Activated naive CD4-positive, alpha-beta T cell treated with anti-CD3 and anti-CD28 coated beads, Interleukin-2, amount 50 U/mL, for 24 hours (primary cell): ENCODE results near the gene TOPBP1.
A peak's percentile ranks its signal among the peaks of the same experiment; 100 is the strongest.

Source experiments
- H3K27ac Mint-ChIP-seq: one replicate; pipeline ENCODE4 v1.8.0; 2021; ENCODE audit warnings: mild to moderate bottlenecking, mixed read lengths
- H3K27me3 Mint-ChIP-seq: one replicate; pipeline ENCODE4 v1.8.0; 2021; ENCODE audit warnings: mixed read lengths
- H3K36me3 Mint-ChIP-seq: one replicate; pipeline ENCODE4 v1.8.0; 2021; ENCODE audit warnings: mixed read lengths
- H3K4me1 Mint-ChIP-seq: one replicate; pipeline ENCODE4 v1.8.0; 2021; ENCODE audit warnings: mixed read lengths
- H3K4me3 Mint-ChIP-seq: one replicate; pipeline ENCODE4 v1.8.0; 2021; ENCODE audit warnings: mild to moderate bottlenecking, mixed read lengths
- H3K9me3 Mint-ChIP-seq: one replicate; pipeline ENCODE4 v1.8.0; 2021; ENCODE audit warnings: mixed read lengths

TOPBP1 gene

DNA sequence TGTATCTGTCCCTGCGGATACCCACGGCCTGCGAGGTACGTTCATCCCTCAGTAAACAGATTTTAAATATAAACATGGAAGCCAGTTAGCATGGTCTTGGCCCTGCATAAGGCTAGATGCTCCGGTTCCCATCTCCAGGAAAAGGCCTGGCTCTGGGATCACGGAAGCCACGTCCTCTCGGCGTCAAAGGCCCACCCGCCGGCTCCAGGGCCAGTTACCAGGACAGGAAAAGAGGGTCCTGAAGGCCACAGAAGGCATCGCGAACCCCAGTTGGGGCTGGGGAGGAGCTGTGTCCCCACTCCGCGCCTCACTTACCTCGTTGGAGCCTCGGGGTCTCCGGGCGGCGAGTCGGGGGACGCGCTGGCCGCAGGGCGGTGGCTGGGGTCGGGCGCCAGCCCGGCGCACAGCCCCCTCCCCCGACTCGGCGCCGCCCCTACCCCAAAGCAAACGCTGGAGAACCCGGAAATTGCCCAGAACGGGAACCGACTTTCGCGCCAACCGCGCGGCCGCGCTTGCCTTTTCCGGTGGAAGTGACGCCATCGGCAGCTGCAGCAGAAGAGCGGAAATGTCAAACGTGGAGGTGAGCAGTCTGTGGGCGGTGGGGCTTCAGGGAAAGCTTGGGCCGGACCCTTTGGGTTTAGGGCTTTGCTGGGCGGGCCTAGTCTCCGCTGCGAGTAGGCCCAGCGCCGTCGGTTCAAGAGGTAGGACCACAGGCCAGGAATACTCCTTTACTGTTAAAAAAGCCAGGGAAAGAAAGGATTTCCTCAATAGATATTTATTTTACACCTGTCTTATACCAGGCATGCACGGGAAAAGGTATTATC lies at the start of gene TOPBP1:
Gene TOPBP1 (minus strand): TSS at position 488 of the 824 bp plus-strand sequence. CDS start 814 bp downstream, outside the sequence.
- Mint-ChIP-seq H3K9me3 (no peaks in the 10 kb centered on the region), H3K36me3 (peaks cover 7% of the 10 kb centered on the region), H3K4me3 (peak within 1 kb of the TSS; percentile 99), H3K27me3 (no peaks in the 10 kb centered on the region), H3K4me1 (peaks cover 47% of the 10 kb centered on the region), H3K27ac (peak within 1 kb of the TSS; percentile 98)

DNA sequence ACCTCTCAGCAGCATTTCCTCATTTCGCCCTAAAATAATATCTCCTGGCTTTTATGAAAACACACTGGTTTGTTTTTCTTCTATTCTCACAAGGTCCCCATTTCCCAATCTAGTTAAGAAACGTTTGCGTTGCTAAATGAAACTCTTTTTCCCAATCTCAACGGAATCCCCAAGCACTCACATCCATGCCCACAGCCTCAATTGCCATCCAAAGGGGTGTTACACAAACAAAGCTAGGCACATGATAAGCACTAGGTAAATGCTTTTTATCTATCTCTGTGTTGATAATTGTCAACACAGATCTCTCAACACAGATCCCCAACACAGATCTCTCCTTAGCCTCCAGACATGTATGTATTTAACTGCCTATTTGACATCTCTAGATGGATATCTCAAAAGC lies 49.3 kb upstream of the TOPBP1 start:
- Mint-ChIP-seq H3K36me3 (no peaks in the 10 kb centered on the region), H3K9me3 (no peaks in the 10 kb centered on the region), H3K27me3 (peaks cover 7% of the 10 kb centered on the region), H3K4me3 (no peak overlapping the region), H3K4me1 (no peaks in the 10 kb centered on the region), H3K27ac (no peak overlapping the region)

DNA sequence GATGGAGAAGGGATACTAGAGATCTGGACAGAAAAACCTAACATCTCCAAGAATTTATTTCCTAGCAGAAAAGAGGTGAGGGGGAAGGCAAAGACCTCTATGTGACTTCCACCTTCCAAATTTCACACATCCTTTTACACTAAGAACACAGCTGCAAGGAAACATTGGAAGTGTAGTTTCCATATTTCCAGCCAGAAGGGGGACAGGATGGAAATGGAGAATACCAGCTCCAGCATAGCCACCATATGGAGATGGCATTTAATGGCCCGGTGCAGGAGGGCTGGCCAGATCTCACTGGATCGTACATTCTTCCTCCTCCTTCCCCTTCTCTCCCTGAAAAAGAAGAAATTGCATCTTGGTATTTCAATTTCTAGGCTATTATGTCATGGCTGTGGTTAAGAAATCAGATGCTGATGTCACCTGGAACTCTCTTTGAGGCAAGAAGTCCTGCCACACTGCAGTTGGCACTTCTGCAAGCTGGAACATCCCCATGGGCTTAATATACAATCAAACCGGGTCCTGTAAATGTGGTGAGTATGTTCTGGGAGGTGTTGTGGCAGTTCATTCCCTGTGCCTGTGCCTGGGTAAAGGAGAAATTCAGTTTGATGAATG lies 47.5 kb upstream of the TOPBP1 start:
- Mint-ChIP-seq H3K9me3 (no peaks in the 10 kb centered on the region), H3K36me3 (no peaks in the 10 kb centered on the region), H3K27me3 (peaks cover 7% of the 10 kb centered on the region)

DNA sequence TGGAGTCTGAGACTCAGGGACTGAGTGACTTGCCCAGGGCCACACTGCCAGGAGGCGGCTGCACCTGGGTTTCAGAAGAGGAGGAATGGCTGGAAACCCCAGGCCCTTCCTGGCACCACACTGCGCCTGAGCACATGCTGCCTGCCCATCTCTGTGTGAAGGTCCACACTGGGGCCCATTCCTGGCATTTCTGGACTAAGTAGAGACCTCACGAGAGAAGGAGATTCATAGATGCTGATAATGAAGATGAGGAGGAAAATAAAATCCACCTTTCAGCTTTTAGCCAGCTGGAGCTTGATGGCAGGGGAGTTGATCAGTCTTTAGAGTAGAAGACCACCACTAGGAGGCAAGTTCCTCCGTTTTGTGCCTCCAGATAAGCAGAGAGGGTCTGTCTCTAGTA lies 44.3 kb upstream of the TOPBP1 start:
- Mint-ChIP-seq H3K27me3 (peaks cover 7% of the 10 kb centered on the region), H3K4me1 (no peaks in the 10 kb centered on the region), H3K36me3 (no peaks in the 10 kb centered on the region), H3K27ac (no peak overlapping the region), H3K9me3 (no peaks in the 10 kb centered on the region), H3K4me3 (no peak overlapping the region)

More for the DNA sequence above, 47.5 kb upstream of the TOPBP1 start:
- H3K27ac Mint-ChIP-seq, result no peak overlapping the region
- no peak overlapping the region for H3K4me3 Mint-ChIP-seq
- no peaks in the 10 kb centered on the region for H3K4me1 Mint-ChIP-seq

DNA sequence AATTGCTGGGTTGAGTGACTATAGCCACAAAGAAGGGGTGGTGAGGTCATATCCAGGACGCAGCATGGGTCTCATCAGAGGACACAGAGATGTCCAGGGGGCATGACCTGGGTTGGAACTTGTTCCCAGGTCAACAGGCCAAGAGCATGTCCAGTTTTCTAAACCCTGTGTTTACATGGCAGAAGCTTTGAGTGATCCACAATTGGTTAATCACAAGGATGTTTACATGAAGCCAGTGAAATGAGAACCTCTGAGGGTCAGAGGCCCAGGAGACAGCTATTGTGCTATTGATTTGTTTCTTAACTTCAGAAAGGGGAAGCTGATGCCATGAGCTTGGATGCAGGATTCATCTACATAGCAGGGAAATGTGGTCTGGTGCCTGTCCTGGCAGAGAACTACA lies 42.2 kb upstream of the TOPBP1 start:
- Mint-ChIP-seq H3K27me3 (peaks cover 3% of the 10 kb centered on the region), H3K36me3 (no peaks in the 10 kb centered on the region), H3K27ac (no peak overlapping the region), H3K9me3 (no peaks in the 10 kb centered on the region), H3K4me3 (no peak overlapping the region), H3K4me1 (no peaks in the 10 kb centered on the region)

DNA sequence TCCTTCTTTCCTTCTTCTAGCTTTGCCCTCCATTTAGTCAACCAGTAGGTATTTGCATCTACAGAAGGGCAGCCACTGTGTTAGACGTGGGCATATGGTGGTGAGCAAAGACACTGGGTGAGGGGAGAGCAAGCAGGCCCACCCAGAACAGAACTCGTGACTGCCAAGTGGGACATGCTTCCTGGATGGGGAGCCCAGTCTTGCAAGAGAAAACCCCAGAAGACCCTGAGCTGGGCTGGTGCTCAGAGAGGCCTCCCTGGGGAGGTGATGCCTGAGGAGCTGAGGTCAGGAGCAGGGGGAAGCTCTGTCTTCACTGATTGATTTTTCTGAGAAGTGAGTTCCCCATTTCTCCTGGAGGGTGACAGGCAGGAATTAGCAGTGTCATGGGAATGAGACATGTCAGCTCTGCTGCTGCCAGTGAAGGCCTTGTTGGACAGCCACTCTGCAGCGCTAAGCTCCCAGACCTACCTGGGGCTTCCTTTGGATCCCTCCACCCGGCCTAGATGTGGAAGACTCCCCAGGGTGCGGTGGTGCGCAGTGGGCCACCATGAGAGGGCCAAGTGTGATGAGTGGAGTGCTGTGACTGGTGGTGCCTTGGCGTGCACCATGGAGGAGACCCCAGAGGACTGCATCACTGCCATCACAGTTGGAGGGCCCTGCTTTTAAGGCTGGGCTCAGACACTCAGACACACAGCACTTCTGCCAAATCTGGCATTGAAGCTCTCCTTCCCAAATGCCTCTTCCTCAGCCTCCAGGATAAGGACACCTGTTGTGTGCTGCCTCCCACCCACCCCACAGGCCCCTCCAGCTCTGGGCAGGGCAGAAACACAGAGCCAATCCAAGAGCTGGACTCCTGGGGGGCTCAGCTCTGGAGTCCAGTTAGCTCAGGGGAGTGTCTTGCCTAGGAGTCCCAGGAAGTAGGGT lies 40.0 kb upstream of the TOPBP1 start:
- Mint-ChIP-seq H3K4me3 (no peak overlapping the region), H3K36me3 (no peaks in the 10 kb centered on the region), H3K27me3 (peaks cover under 1% of the 10 kb centered on the region), H3K9me3 (no peaks in the 10 kb centered on the region), H3K4me1 (no peaks in the 10 kb centered on the region), H3K27ac (no peak overlapping the region)

DNA sequence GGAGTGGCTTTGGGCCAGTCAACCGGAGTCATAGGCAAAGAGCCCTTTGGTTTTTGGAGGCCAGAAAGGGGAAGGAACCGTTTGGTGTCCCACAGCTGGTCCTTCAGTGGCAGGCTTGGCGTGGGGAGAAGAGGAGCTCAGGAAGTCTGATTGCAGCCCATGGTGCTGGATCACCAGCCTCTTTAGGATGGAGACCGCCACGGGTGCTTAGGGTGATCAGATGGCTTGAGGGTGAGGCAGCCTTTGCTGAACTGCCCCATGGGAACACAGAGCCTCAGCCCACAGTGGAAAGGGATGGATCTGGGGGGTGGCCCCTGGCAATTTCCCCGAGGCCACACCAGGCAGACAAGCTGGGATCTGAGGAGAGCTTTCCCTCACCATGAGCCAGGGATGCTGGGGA lies 38.6 kb upstream of the TOPBP1 start:
- no peak overlapping the region for H3K4me3 Mint-ChIP-seq

DNA sequence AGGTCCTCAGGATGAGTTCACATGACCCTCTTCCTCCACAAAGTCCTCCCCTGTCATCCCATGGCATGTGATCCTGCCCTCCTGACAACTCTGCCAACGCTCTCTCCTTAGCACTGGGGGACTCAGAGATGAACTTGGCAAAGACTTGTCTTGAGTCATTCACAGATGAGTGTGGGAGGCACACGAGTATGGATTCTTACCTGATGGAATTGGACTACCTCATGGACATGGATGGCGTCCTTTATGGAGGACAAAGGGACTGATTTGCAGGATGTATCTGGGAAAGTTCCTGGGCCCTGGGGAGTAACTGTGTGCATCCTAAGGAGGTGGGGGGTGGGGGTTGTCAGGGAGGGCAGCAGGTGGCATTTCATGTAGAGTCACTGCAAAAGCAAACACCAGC lies 38.2 kb upstream of the TOPBP1 start:
- no peaks in the 10 kb centered on the region for H3K9me3 Mint-ChIP-seq
- no peaks in the 10 kb centered on the region for H3K27me3 Mint-ChIP-seq
- no peaks in the 10 kb centered on the region for H3K36me3 Mint-ChIP-seq
- no peak overlapping the region for H3K27ac Mint-ChIP-seq
- no peak overlapping the region for H3K4me3 Mint-ChIP-seq
- H3K4me1 Mint-ChIP-seq, result no peaks in the 10 kb centered on the region

More for the DNA sequence above, 38.6 kb upstream of the TOPBP1 start:
- Mint-ChIP-seq H3K9me3 (no peaks in the 10 kb centered on the region), H3K36me3 (no peaks in the 10 kb centered on the region), H3K27me3 (no peaks in the 10 kb centered on the region), H3K4me1 (no peaks in the 10 kb centered on the region), H3K27ac (no peak overlapping the region)

DNA sequence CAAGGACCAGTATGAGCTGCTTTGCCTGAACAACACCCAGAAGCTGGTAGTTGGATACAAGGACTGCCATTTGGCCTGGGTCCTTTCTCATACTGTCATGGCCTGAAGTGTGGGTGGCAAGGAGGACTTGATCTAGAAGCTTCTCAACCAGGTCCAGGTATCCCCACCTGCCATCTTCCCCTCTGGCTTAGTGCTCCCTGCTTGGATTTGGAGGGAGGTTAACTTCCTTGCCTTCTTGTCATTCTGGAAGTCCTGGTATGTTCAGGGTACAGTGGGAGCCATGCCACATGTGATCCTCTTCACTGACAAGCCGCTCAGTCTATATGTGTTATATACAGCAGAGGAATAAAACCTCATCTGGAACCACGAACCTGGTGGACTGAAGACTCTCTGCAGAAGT lies 37.7 kb upstream of the TOPBP1 start:
- Mint-ChIP-seq H3K9me3 (no peaks in the 10 kb centered on the region), H3K4me1 (no peaks in the 10 kb centered on the region), H3K27ac (no peak overlapping the region), H3K27me3 (no peaks in the 10 kb centered on the region), H3K4me3 (no peak overlapping the region), H3K36me3 (no peaks in the 10 kb centered on the region)

DNA sequence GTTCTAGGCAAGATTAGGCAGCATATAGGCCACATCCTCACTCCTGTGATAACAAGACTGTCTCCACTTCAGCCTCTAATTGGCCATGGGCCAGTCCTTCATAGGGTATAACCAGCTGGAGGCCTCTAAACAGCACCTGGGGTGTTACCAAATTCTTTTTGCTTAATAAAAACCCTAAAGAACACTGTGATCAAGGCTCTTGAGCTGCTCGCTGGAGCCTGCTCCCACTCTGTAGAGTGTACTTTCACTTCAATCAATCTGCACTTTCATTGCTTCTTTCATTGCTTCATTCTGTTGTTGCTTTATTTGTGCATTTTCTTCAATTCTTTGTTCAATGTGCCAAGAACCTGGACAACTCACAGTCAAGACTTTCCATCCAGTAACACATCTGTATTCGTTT lies 36.2 kb upstream of the TOPBP1 start:
- no peak overlapping the region for H3K4me3 Mint-ChIP-seq
- H3K27me3 Mint-ChIP-seq, result no peaks in the 10 kb centered on the region
- H3K4me1 Mint-ChIP-seq, result no peaks in the 10 kb centered on the region
- no peaks in the 10 kb centered on the region for H3K36me3 Mint-ChIP-seq
- no peaks in the 10 kb centered on the region for H3K9me3 Mint-ChIP-seq
- no peak overlapping the region for H3K27ac Mint-ChIP-seq

DNA sequence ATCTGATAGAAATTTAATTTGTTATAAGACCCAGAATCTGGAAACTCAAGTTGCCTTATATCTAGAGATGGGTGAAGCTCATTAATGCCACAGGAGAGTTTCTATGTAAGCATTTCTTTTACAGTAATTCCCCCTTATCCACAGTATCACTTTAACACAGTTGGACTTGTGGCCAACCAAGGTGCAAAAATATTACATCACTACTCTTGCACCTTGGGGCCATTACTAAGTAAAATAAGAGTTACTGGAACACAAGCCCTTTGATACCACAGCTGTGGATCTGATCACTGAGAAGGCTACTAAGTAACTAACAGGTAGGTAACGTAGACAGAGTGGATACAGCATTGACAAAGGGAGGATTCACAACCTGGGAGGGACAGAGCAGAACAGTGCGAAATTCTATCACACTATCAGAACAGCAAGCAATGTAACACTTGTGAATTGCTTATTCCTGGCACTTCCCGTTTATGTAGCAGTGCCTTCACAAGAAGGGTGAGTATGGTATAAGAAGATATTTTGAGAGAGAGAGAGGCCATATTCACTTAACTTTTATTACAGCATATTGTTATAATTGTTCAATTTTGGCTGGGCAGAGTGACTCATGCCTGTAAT lies 33.9 kb upstream of the TOPBP1 start:
- H3K4me1 Mint-ChIP-seq, result no peaks in the 10 kb centered on the region
- H3K27me3 Mint-ChIP-seq, result no peaks in the 10 kb centered on the region
- H3K9me3 Mint-ChIP-seq, result no peaks in the 10 kb centered on the region
- H3K36me3 Mint-ChIP-seq, result no peaks in the 10 kb centered on the region
- H3K4me3 Mint-ChIP-seq, result no peak overlapping the region
- no peak overlapping the region for H3K27ac Mint-ChIP-seq

DNA sequence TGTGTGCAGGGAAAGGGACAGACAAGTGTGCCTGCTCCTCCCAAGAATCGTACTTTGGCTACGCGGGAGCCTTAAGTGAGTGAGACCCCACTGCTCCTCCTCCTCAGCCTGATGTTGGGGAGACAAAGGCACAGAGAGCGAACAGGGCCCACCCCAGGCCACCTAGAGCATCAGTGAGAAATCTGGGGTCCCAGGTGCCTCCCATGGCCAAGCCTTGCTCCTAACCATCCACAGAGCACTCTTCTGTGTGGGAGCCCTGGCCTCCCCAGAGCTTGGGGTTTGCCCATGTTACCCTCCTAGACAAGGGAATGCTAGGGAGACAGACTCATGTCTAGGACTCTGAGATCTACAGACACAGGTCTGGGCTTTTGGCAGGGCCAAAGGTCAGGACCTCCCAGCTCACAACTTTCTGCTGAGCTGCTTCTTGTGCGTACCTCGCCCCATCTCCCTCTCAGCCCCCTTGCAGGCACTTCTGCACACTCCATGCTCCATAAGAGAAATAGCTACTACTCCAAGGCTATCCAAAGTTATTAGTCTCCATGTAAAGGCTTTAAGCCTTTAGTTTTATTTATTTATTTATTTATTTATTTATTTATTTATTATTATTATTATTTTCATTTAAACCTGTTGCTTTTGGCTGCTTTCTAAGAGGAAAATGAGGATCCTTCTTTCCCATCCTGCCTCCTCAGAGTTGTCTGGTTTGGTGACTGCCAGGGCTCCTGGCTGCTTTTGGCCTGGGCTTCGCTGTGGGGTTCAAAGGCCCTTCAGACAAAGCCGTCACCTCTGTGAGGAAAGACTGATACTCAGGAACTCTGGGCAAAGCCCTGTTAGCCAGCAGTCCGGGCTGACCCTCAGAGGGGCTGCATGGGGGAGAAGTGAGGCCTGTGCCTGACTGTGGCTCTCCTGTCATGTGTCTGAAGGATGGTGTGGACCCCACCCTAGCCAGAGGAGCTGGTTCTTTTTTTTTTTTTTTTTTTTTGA lies 32.8 kb upstream of the TOPBP1 start:
- no peaks in the 10 kb centered on the region for H3K4me1 Mint-ChIP-seq
- no peak overlapping the region for H3K4me3 Mint-ChIP-seq
- H3K9me3 Mint-ChIP-seq, result no peaks in the 10 kb centered on the region
- no peaks in the 10 kb centered on the region for H3K27me3 Mint-ChIP-seq
- no peaks in the 10 kb centered on the region for H3K36me3 Mint-ChIP-seq
- no peak overlapping the region for H3K27ac Mint-ChIP-seq

DNA sequence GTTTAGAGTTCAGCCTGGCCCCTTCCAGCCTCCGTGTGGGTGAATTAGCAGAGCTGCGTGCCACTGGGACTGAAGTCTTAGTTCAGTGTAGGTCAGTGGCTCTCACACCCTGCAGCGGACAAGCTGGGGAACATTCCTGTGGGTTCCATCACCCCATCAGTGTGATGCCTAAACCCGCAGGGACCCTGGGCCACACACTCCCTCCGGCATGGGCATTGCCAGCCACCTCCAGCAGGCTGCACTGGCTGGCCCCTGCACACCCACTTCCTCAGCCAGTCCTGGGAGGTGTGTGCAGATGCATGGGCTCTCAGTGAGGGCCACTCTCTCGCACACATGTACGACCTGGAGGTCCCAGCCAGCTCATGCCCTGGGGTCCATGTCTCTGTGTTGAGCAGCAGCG lies 32.1 kb upstream of the TOPBP1 start:
- Mint-ChIP-seq H3K4me1 (no peaks in the 10 kb centered on the region), H3K27ac (no peak overlapping the region), H3K9me3 (no peaks in the 10 kb centered on the region), H3K36me3 (no peaks in the 10 kb centered on the region), H3K27me3 (no peaks in the 10 kb centered on the region), H3K4me3 (no peak overlapping the region)

DNA sequence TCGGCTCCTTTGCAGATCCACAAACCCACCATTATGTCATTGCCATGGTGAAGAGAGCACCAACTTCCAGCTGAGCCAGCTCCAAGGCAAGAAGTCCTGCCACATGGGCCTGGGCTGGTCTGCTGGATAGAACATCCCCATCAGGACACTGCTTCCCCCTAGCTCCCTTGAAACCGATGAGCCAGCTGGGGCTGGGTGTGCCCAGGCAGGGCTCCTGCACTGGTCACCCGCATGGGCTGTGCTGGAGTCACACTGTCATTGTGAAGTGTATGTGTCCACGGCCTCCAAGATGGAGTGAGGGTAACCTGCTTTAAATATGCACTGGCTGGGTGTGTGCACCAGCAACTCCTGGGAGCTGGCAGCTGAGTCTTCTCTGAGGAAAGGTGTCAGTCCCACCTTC lies 31.0 kb upstream of the TOPBP1 start:
- Mint-ChIP-seq H3K36me3 (no peaks in the 10 kb centered on the region), H3K9me3 (no peaks in the 10 kb centered on the region), H3K4me3 (no peak overlapping the region), H3K27me3 (no peaks in the 10 kb centered on the region), H3K27ac (no peak overlapping the region), H3K4me1 (no peaks in the 10 kb centered on the region)
